K562 (cell line): Measurements from ENCODE around the gene ARHGEF17.

Source experiments
- BHLHE40 ChIP-seq: IDR thresholded peaks from 2 replicates; pipeline ENCODE4 v1.6.1; 2011; ENCODE audit warnings: low read length, improper control_type of control experiment
- HMGXB4 ChIP-seq: sonication (generic); formaldehyde crosslinking; IDR thresholded peaks from 2 replicates; pipeline ENCODE4 v1.8.1; 2023; ENCODE audit warnings: mild to moderate bottlenecking, missing genetic modification reagents
- HOMEZ ChIP-seq: fragments of 250-450 bp; sonication (Bioruptor Pico); IDR thresholded peaks from 2 replicates; pipeline ENCODE4 v1.4.0; 2020; ENCODE audit warnings: mild to moderate bottlenecking, moderate library complexity
- JUN ChIP-seq, 2 experiments: sonication (generic) in 1 of 2; formaldehyde crosslinking in 1 of 2; IDR thresholded peaks; 2 replicates each; pipeline versions ENCODE4 v1.6.1 to v1.8.0; 2012 to 2022; ENCODE audit warnings: borderline replicate concordance in 2 of 2, mild to moderate bottlenecking in 2 of 2, improper control_type of control experiment in 1 of 2, low read depth in 1 of 2, low read length in 1 of 2, missing genetic modification reagents in 1 of 2
- MED1 ChIP-seq: sonication (generic); formaldehyde crosslinking; IDR thresholded peaks from 2 replicates; pipeline ENCODE4 v1.8.1; 2023; ENCODE audit warnings: missing genetic modification reagents, borderline replicate concordance
- NRF1 ChIP-seq, 2 experiments: fragments of 450-650 bp; IDR thresholded peaks in 1 of 2; conservative IDR thresholded peaks in 1 of 2; 2 replicates each; pipeline ENCODE4 v1.6.1; 2014; ENCODE audit warnings: mild to moderate bottlenecking in 2 of 2
- TSC22D4 ChIP-seq: fragments of 450-650 bp; IDR thresholded peaks from 2 replicates; pipeline ENCODE4 v1.6.1; 2016; ENCODE audit warnings: missing genetic modification characterization, missing biosample characterization, control low read depth
- ZNF12 ChIP-seq: sonication (generic); formaldehyde crosslinking; IDR thresholded peaks from 2 replicates; pipeline ENCODE4 v1.4.0; 2020; ENCODE audit warnings: mild to moderate bottlenecking, missing genetic modification reagents
- ZNF232 ChIP-seq: sonication (generic); formaldehyde crosslinking; IDR thresholded peaks from 2 replicates; pipeline ENCODE4 v1.8.0; 2022; ENCODE audit warnings: mild to moderate bottlenecking, missing genetic modification reagents
- ZNF274 ChIP-seq: IDR thresholded peaks from 2 replicates; pipeline ENCODE4 v1.6.1; 2011; ENCODE audit warnings: low read depth, mild to moderate bottlenecking, low read length, moderate library complexity, borderline replicate concordance
- ZNF655 ChIP-seq: fragments of 250-450 bp; sonication (Bioruptor Pico); IDR thresholded peaks from 2 replicates; pipeline ENCODE4 v1.5.0; 2021

GRCh38 chr11:73292525-73292894, 15.6 kb upstream of the ARHGEF17 start:
- TF ChIP-seq ZNF232 (CRISPR knock-in tag) (no peak), BHLHE40 (no peak), NRF1 (conservative IDR thresholded peaks at IDR 0.05 in 1 of 2, IDR thresholded peaks at IDR 0.05 in 1 of 2) (no peak), JUN (IDR thresholded peaks at IDR 0.05; ENCODE audit: borderline replicate concordance, low read depth, low read length) (no peak), JUN (CRISPR knock-in tag; IDR thresholded peaks at IDR 0.05; ENCODE audit: borderline replicate concordance) (no peak), TSC22D4 (no peak), HMGXB4 (CRISPR knock-in tag) (no peak), ZNF274 (no peak), MED1 (CRISPR knock-in tag) (no peak), ZNF12 (CRISPR knock-in tag) (no peak), ZNF655 (CRISPR knock-in tag) (no peak), HOMEZ (CRISPR knock-in tag) (no peak)
